Measurements from ENCODE around the gene RAD9A. TPM values are rescaled to one million over a fixed set of nuclear protein-coding genes. Genes with fewer than 3 reads are reported as not detected.

Gene RAD9A
- total RNA-seq, 2 experiments from 2014 or later = 28.8 to 30.0 TPM

DNA sequence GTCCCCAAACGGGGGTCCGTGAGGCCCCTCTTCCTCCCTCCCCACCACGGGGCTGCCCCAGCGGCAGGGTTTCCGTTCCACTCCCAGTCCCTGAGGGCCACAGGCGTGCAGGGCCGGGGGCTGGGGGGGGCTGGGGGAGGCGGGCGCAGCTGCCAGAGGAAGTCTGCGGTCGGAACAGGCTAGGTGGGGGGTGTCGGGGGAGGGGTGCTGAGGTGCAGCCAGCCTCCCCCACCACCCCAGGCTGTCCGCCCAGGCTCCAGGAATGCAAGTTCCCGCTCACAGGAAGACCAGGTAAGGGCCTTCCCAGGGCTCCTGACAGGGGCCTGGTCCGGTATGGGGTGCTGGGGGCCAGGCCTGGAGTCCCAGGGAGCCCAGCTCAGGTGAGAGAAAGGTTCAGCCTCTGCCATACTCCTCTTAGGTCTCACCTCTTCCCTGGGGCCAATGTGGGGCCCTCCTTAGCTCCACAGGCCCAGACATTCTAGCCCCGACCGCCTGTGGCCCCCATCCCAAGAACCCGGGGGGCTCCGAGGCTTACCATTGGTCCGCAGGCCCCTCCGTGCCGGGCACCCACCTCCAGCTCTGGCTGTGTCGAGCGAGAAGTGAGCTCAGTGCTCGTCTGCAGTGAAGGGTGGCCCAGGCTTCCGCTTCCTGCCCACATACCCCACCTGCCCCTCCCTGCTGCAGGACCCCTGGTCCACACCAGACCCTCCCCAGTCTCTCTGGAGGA lies 45.5 kb downstream of the RAD9A start, which contains the start of gene PTPRCAP:
PTPRCAP (minus strand) TSS at position 601 of the 727 bp plus-strand sequence; CDS start at position 538, 63 bp downstream.
- CTCF ChIA-PET = interaction anchor here (0.7 to 3.0 kb wide), 6 partner anchors 9 to 45 kb away, joined by 3 to 16 read pairs (median 3); partner anchors contain the start of genes PPP1CA, RAD9A and RPS6KB2
- ATAC-seq (peak; percentile 24), DNase-seq (peak; percentile 84)
- no peaks in the 10 kb centered on the region for H3K27me3 Mint-ChIP-seq
- intact Hi-C loops (cut with DNase I, micrococcal nuclease) = loop anchor here (1.0 to 2.0 kb wide), 4 partner anchors 16 to 70 kb away; partner anchors contain the start of gene TMEM134 (in 1 of the 2)
- H3K36me3 Mint-ChIP-seq (ENCODE audit: low read depth) = peaks cover 57% of the 10 kb centered on the region
- POLR2A ChIA-PET = interaction anchor here (0.8 to 2.5 kb wide), 8 partner anchors 9 to 49 kb away, joined by 3 to 9 read pairs (median 4); partner anchors contain the start of genes PPP1CA, RAD9A and RPS6KB2
- peak within 1 kb of the TSS; percentile 93 for H3K27ac Mint-ChIP-seq
- H3K9me3 Mint-ChIP-seq (ENCODE audit: low read depth) = no peaks in the 10 kb centered on the region
- peak within 1 kb of the TSS; percentile 84 for H3K4me3 Mint-ChIP-seq
- peaks cover 56% of the 10 kb centered on the region for H3K4me1 Mint-ChIP-seq

DNA sequence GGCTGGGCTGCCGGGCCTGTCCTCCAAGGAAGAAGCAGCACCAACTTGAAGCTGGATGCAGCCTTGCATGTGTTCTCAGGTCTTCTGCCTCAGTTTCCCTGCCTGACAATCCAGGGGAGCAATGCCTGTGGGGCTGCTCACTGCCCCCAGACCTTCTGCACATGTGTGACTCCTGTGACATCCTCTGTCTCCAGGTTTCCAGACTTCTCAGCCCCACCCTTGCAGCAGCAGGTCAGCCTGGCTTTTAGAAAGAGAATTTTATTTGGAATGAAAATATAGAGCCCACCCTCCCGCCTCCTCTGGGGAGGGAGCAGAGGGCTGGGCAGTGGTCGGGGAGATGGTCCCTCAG lies 46.0 kb downstream of the RAD9A start:
- ATAC-seq = no peak
- ChIA-PET CTCF (interaction anchor here (0.7 to 3.0 kb wide), 7 partner anchors 10 to 46 kb away, joined by 3 to 16 read pairs (median 3); partner anchors contain the start of genes PPP1CA, RAD9A and TMEM134), POLR2A (interaction anchor here (0.8 to 2.5 kb wide), 6 partner anchors 9 to 49 kb away, joined by 3 to 9 read pairs (median 4); partner anchors contain the start of genes PPP1CA and RAD9A)
- Mint-ChIP-seq H3K9me3 (ENCODE audit: low read depth) (no peaks in the 10 kb centered on the region), H3K27ac (peak overlapping the region; percentile 91), H3K36me3 (ENCODE audit: low read depth) (peaks cover 53% of the 10 kb centered on the region), H3K4me3 (peak overlapping the region; percentile 84), H3K4me1 (peaks cover 60% of the 10 kb centered on the region), H3K27me3 (no peaks in the 10 kb centered on the region)
- intact Hi-C loops (cut with DNase I, micrococcal nuclease) = loop anchor here (1.0 to 2.0 kb wide), 9 partner anchors 17 to 69 kb away; partner anchors contain the start of gene TMEM134 (in 1 of the 2)
- DNase-seq = no peak

DNA sequence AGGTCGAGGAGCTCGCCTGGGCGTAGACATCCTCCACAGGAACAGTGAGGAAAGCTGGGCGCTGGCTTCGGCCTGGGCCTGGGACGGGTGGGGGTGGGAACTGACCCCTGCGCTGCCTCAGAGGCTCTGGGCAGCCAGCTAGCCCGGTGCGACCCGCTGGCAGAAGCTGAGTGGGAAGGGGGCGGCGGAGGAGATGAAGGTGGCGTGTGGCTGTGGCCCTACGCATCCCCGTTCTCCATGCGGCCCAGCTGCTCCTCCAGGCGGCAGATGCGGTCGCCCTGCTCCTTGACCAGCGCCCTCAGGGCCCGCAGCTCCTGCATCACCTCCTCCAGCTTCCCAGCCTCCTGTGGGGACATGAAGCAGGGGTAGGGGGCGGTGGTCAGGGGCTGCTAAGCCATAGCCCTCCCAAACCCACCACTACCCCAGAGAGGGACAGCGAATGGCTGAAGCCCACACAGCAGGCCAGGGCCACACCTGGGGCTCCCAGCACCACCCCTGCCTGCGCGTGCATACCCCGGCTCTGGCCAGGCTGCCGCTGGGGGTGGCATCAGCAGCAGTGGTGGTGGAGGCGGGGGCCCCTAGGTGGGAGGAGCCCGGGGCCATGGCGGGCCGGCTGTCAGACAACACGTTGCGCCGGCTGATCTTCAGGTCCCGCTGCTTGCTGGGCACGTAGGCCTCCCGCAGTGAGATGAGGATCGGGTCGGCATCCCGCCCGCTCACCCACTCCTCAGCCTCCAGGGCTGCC lies 46.5 kb downstream of the RAD9A start:
- H3K27ac Mint-ChIP-seq = peak overlapping the region; percentile 97
- ATAC-seq (peak; percentile 56), DNase-seq (peak; percentile 94)
- intact Hi-C loops (cut with DNase I, micrococcal nuclease) = loop anchor here (1.0 to 2.0 kb wide), 5 partner anchors 26 to 68 kb away; no protein-coding TSS in a partner anchor
- ChIA-PET POLR2A (interaction anchor here (0.6 to 2.5 kb wide), 7 partner anchors 8 to 48 kb away, joined by 3 to 9 read pairs (median 4); partner anchors contain the start of genes PPP1CA and RAD9A), CTCF (interaction anchor here (0.6 to 3.0 kb wide), 10 partner anchors 9 to 121 kb away, joined by 3 to 16 read pairs (median 3); partner anchors contain the start of genes PPP1CA, RAD9A and TMEM134)
- no peaks in the 10 kb centered on the region for H3K27me3 Mint-ChIP-seq
- H3K36me3 Mint-ChIP-seq (ENCODE audit: low read depth) = peaks cover 49% of the 10 kb centered on the region
- H3K9me3 Mint-ChIP-seq (ENCODE audit: low read depth) = no peaks in the 10 kb centered on the region
- H3K4me3 Mint-ChIP-seq = peak overlapping the region; percentile 84
- peaks cover 57% of the 10 kb centered on the region for H3K4me1 Mint-ChIP-seq

DNA sequence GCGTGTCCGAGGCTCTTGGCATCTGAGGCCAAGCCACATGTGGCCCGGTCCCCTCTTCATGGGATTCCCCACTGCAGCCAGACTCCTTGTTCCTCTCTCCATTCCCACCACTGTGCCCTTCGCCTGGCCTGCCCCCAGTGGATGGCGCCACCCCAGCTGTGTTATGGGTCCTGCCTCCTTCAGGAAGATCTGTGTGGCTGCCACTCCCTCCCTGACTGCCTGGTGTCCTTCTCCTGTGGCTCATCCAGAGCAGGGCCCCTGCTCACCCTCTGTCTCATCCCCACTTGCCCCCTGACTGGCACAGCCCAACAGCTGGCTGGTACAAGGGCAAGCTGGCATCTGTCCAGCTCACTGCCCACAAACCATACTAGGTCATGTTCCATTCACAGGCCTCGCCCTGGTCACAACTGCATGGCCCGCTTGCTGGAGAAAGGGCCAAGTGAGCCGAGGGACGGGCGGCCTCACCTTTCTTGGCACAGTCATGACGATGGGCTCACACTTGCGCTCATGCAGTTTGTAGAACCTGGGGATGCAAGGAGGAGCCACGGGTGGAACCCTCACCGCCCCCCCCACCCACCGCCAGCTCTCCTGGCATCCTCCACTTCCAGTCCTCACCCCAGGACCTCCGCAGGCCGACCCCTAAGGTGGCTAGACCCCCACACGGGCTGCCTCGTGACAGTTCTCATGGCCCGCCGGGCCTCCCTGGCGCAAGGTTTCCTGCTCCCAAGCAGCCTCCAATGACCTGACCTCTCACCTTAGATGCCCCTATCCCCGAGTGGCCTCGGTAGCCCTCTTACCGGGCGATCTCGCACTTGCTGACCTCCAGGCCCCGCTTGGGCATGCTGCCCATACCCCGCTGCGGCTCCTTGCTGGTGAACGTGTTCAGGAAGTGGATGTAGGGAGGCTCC lies 47.8 kb downstream of the RAD9A start:
- Mint-ChIP-seq H3K4me1 (peaks cover 49% of the 10 kb centered on the region), H3K27ac (peak overlapping the region; percentile 97), H3K36me3 (ENCODE audit: low read depth) (peaks cover 43% of the 10 kb centered on the region), H3K9me3 (ENCODE audit: low read depth) (no peaks in the 10 kb centered on the region), H3K27me3 (no peaks in the 10 kb centered on the region), H3K4me3 (peak overlapping the region; percentile 84)
- peak; percentile 77 for DNase-seq
- peak; percentile 2 for ATAC-seq
- POLR2A ChIA-PET = interaction anchor here (0.6 kb wide), 1 partner anchor 35 kb away, joined by 3 read pairs; no protein-coding TSS in a partner anchor
- CTCF ChIA-PET = interaction anchor here (0.5 to 3.0 kb wide), 7 partner anchors 8 to 480 kb away, joined by 3 to 16 read pairs (median 3); partner anchors contain the start of genes PPP1CA and TMEM134
- intact Hi-C loops (cut with DNase I, micrococcal nuclease) = loop anchor here in 1 of 2 experiments (2.0 kb wide), 2 partner anchors 25 to 33 kb away; no protein-coding TSS in a partner anchor

DNA sequence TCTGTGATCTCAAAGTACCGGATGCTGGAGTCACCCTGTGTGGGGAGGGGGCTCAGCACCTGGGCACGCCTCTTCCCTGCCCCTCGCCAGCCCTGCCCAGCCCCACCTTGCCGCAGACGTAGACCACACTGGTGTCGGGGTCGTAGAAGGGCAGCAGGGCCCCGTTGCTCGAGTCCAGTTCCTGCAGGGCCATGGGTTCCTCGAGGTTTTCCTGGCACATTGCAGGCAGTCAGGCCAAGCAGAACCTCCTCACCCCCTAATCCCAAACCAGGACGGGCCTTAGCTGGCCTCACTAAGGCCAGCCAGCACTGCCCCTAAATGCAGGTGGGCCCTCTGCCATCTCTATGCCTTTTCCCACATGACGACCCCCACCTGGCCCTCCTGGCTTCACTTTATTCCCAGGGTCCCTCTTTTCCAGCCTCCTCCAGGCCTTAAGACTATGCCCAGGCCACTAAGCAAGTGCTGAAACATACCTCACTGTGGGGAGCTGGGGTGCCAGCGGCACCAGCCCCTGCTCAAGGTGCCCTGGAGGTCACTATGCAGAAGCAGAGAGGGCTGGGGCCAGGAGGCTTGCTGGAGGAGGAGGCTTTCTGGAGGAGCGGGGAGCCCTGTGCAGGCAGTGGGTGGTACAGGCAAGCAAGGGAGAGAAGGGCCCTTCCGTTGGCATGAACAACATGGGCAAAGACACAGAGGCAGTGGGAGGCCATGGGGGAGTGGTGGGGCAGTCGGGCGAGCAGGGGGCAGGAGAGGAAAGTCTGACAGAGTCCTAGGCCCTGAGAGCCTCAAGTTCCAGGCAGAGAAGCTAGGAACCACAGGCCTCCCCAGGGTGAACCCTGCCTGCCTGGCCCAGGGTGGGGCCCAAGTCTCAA lies 48.7 kb downstream of the RAD9A start:
- peaks cover 39% of the 10 kb centered on the region for H3K36me3 Mint-ChIP-seq (ENCODE audit: low read depth)
- H3K27me3 Mint-ChIP-seq = no peaks in the 10 kb centered on the region
- ChIA-PET POLR2A (no interaction called here), CTCF (interaction anchor here (0.6 to 2.4 kb wide), 3 partner anchors 29 to 1633 kb away, joined by 3 to 9 read pairs (median 6); partner anchors contain the start of genes PPP1CA and TMEM134)
- no peaks in the 10 kb centered on the region for H3K9me3 Mint-ChIP-seq (ENCODE audit: low read depth)
- ATAC-seq (no peak), DNase-seq (peak; percentile 53)
- H3K27ac Mint-ChIP-seq = peak overlapping the region; percentile 97
- peak overlapping the region; percentile 84 for H3K4me3 Mint-ChIP-seq
- intact Hi-C loops (cut with DNase I, micrococcal nuclease) = no loop called here
- H3K4me1 Mint-ChIP-seq = peaks cover 51% of the 10 kb centered on the region

DNA sequence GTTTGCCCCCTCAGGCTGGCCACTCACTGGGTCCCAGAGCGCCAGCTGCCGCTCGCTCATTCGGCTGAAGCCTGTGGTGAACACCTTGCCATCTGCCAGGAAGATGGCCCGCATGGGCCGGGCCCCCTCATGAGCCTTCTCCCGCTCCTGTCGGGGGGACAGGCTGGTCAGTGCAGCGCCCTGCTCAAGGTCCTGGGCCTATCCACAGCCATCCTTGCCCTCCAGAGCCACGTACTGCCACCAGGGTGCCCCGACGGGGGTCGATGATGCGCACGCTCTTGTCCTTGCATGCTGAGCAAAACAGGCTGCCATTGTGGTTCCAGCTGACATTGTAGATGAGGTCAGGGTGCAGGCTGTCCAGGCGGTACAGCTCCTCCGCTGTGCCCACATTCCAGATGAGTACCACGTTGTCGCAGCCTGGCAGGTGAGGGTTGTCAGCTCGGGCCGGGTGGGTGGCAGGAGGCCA lies 49.3 kb downstream of the RAD9A start:
- POLR2A ChIA-PET = no interaction called here
- H3K27ac Mint-ChIP-seq = no peak overlapping the region
- H3K4me3 Mint-ChIP-seq = no peak overlapping the region
- H3K27me3 Mint-ChIP-seq = no peaks in the 10 kb centered on the region
- CTCF ChIA-PET = interaction anchor here (1.0 kb wide), 1 partner anchor 40 kb away, joined by 6 read pairs; the partner anchor contains the start of gene PPP1CA
- peaks cover 36% of the 10 kb centered on the region for H3K36me3 Mint-ChIP-seq (ENCODE audit: low read depth)
- no peaks in the 10 kb centered on the region for H3K9me3 Mint-ChIP-seq (ENCODE audit: low read depth)
- intact Hi-C loops (cut with DNase I, micrococcal nuclease) = no loop called here
- DNase-seq (peak; percentile 44), ATAC-seq (no peak)
- H3K4me1 Mint-ChIP-seq = peaks cover 54% of the 10 kb centered on the region

DNA sequence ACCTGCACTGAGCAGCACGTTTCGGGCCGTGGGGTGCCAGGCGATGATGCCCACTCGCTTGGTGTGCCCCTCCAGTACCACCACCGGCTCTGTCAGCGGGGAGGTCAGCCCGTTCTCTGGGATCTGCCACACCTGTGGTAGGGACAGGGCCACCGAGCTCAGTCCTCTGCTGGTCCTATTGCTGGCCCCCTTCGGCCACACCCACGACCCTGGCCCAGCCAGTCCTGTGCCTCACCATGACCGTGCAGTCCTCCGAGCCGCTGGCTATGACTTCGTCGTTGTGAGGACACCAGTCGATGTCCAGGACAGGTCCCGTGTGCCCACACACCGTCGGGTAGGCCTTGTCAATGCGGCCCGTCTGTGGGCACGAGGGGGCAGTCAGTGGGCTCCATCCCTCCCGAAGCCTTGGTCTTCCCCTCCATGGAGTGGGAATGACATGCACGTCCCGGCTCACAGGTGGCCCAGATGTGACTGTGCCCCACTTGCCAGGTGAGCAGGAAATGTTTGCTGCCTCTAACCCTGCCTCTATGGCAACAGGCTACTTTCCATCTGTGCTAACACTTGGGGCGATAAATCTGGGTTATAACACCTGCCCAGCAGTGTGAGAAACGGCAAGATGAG lies 50.1 kb downstream of the RAD9A start:
- ATAC-seq (no peak), DNase-seq (peak; percentile 29)
- intact Hi-C loops (cut with DNase I, micrococcal nuclease) = no loop called here
- no peaks in the 10 kb centered on the region for H3K9me3 Mint-ChIP-seq (ENCODE audit: low read depth)
- H3K4me3 Mint-ChIP-seq = no peak overlapping the region
- H3K27me3 Mint-ChIP-seq = no peaks in the 10 kb centered on the region
- ChIA-PET CTCF (no interaction called here), POLR2A (no interaction called here)
- peaks cover 60% of the 10 kb centered on the region for H3K4me1 Mint-ChIP-seq
- H3K27ac Mint-ChIP-seq = peak overlapping the region; percentile 28
- peaks cover 30% of the 10 kb centered on the region for H3K36me3 Mint-ChIP-seq (ENCODE audit: low read depth)

DNA sequence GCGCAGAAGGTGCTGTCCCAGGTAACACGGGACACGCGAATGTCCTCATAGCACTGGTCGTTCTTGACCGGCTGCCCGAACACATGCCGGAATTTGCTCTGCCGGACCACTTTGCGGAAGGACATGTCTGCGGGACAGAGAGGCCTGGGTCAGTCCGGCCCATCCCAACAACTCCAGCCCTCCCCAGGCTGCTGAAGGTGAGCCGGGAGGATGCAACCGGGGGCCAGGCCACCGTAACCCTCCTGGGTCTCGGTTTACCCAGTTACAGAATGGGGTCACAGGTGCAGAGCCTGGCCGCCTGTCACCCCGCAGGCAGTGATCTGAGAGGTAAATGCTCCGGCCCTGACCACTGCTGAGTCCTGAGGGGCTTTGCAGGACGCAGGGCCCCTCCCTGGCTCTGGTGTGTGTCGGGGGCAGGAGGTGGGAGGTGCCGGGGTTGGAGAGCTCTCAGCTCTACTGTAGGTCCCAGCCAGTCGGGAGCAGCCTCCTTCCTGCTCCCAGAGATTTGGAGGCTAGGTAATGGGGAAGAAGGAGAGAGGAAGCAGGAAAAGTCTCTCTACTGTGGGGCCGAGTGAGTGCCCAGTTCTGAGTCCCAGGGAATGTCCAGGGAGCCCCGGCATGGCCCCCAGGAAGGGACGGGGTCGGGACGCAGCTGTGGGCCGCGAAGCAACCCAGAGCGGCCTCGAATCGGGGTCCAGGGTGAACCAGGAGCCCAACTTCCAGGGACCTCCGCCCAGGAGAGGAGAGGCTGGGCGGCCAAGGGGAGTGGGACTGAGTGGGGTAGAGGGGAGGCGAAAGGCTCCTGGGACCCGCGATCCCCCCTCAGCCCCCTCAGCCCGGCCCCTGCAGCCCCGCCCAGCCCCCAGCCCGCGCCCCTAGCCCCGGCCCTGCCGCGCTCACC lies 51.0 kb downstream of the RAD9A start:
- peaks cover 22% of the 10 kb centered on the region for H3K36me3 Mint-ChIP-seq (ENCODE audit: low read depth)
- POLR2A ChIA-PET = no interaction called here
- intact Hi-C loops (cut with DNase I, micrococcal nuclease) = loop anchor here in 1 of 2 experiments (1.0 kb wide), 1 partner anchor 14 kb away; the partner anchor contains the start of gene RPS6KB2

DNA sequence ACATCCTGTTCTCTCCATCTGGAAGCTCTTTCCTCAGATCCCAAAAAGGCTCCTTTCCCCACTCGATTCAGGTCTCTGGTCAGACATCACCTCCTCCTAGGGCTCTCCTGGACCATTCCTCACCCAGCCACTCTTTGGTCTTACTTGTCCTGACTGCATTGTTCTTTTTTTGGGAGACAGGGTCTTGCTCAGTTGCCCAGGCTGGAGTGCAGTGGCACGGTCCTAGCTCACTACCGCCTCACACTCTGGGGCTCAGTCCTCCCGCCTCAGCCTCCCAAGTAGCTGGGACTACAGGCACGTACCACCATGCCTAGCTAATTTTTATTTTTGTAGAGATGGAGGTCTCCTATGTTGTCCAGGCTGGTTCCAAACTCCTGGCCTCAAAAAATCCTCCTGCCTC lies 53.7 kb downstream of the RAD9A start:
- Mint-ChIP-seq H3K9me3 (ENCODE audit: low read depth) (no peaks in the 10 kb centered on the region), H3K4me3 (no peak overlapping the region), H3K27me3 (no peaks in the 10 kb centered on the region), H3K36me3 (ENCODE audit: low read depth) (no peaks in the 10 kb centered on the region), H3K27ac (peak overlapping the region; percentile 91), H3K4me1 (peaks cover 69% of the 10 kb centered on the region)
- DNase-seq (no peak), ATAC-seq (no peak)
- CTCF ChIA-PET = no interaction called here
- intact Hi-C loops (cut with DNase I, micrococcal nuclease) = no loop called here
- POLR2A ChIA-PET = no interaction called here

More for the DNA sequence above, 51.0 kb downstream of the RAD9A start:
- Mint-ChIP-seq H3K4me3 (peak overlapping the region; percentile 59), H3K4me1 (peaks cover 69% of the 10 kb centered on the region), H3K9me3 (ENCODE audit: low read depth) (no peaks in the 10 kb centered on the region), H3K27ac (peak overlapping the region; percentile 55), H3K27me3 (no peaks in the 10 kb centered on the region)
- CTCF ChIA-PET = no interaction called here
- DNase-seq (peak; percentile 25), ATAC-seq (no peak)
